Measurements from ENCODE around the gene HCFC1. TPM values are rescaled to one million over a fixed set of nuclear protein-coding genes. Genes with fewer than 3 reads are reported as not detected.

HCFC1 gene
- total RNA-seq, 4 donors from 2014 or later = 32.6 to 51.6 (median 40.9) TPM

- DNase-seq (ENCODE audit: low spot score in 2 of 2) = no peak
- intact Hi-C loops (cut with DNase I; ENCODE audit: low total_unique reads) = no loop called here
- TF ChIP-seq POLR2A (IDR thresholded peaks at IDR 0.05) (no peak), CTCF (IDR thresholded peaks at IDR 0.05) (no peak)
- H3K4me3 ChIP-seq (ENCODE audit: low read depth, poor library complexity, severe bottlenecking) = no peak overlapping the region
- 68 to 69% methylated on average over 2 to 4 of the region's 4 CpGs for WGBS, 2 donors
Measured at GRCh38 chrX:153925387-153925738, 46.3 kb downstream of the HCFC1 start.

GRCh38 chrX:153924149-153924861 lies 47.3 kb downstream of the HCFC1 start:
- WGBS, 2 donors = 20 to 41% methylated on average over 14 of the region's 14 CpGs
- no peak for TF ChIP-seq POLR2A (IDR thresholded peaks at IDR 0.05)
- no peak for TF ChIP-seq CTCF (IDR thresholded peaks at IDR 0.05)
- intact Hi-C loops (cut with DNase I; ENCODE audit: low total_unique reads) = no loop called here
- DNase-seq (ENCODE audit: low spot score in 2 of 2) = no peak
- no peak overlapping the region for H3K4me3 ChIP-seq (ENCODE audit: low read depth, poor library complexity, severe bottlenecking)

GRCh38 chrX:153922932-153923857 lies 48.4 kb downstream of the HCFC1 start:
- intact Hi-C loops (cut with DNase I; ENCODE audit: low total_unique reads) = no loop called here
- TF ChIP-seq POLR2A (IDR thresholded peaks at IDR 0.05) (no peak), CTCF (IDR thresholded peaks at IDR 0.05) (no peak)
- no peak overlapping the region for H3K4me3 ChIP-seq (ENCODE audit: low read depth, poor library complexity, severe bottlenecking)
- 54 to 64% methylated on average over 20 to 25 of the region's 25 CpGs for WGBS, 2 donors
- no peak for DNase-seq (ENCODE audit: low spot score in 2 of 2)

GRCh38 chrX:153921511-153922446 lies 49.8 kb downstream of the HCFC1 start:
- WGBS, 2 donors = 65 to 67% methylated on average over 1 to 35 of the region's 40 CpGs
- DNase-seq (ENCODE audit: low spot score in 2 of 2) = no peak
- intact Hi-C loops (cut with DNase I; ENCODE audit: low total_unique reads) = no loop called here
- H3K4me3 ChIP-seq (ENCODE audit: low read depth, poor library complexity, severe bottlenecking) = no peak overlapping the region
- TF ChIP-seq POLR2A (IDR thresholded peaks at IDR 0.05) (no peak), CTCF (IDR thresholded peaks at IDR 0.05) (no peak)

- no peak for DNase-seq (ENCODE audit: low spot score in 2 of 2)
- 45% methylated on average over 12 of the region's 16 CpGs; no CpG with 5 or more reads in 1 of the 2 donors for WGBS, 2 donors
- H3K4me3 ChIP-seq (ENCODE audit: low read depth, poor library complexity, severe bottlenecking) = no peak overlapping the region
- intact Hi-C loops (cut with DNase I; ENCODE audit: low total_unique reads) = no loop called here
- no peak for TF ChIP-seq POLR2A (IDR thresholded peaks at IDR 0.05)
- no peak for TF ChIP-seq CTCF (IDR thresholded peaks at IDR 0.05)
Measured at GRCh38 chrX:153921070-153921469, 50.5 kb downstream of the HCFC1 start.

Measured in lower leg skin (tissue), 4 donors.